ENCODE measurements around the gene CLNK. TPM values are rescaled to one million over a fixed set of nuclear protein-coding genes. Genes with fewer than 3 reads are reported as not detected.

The CLNK gene
- total RNA-seq, 1 donor from 2014 or later: not detected

DNA sequence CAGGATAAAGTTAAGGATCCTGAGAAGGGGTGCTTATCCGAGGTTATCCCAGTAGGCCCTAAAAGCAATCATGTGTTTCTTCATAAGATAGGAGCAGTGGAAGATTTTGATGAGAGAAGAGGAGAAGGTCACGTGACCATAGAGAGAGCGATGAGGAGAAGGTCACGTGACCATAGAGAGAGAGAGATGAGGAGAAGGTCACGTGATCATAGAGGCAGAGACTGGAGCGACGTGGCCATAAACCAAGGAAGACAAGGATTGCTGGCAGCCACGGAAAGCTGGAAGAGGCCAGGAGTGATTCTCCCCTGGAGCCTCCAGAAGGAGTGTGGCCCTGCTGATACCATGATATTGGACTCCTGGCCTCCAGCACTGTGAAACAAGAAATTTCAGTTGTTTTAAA is 188.9 kb downstream of the CLNK start:
- no peak for DNase-seq (ENCODE audit: low spot score)
- no peak overlapping the region for H3K27ac Mint-ChIP-seq (ENCODE audit: unreplicated experiment)
- TF ChIP-seq CTCF (IDR thresholded peaks at IDR 0.05; ENCODE audit: unreplicated experiment): no peak
- no peaks in the 10 kb centered on the region for H3K9me3 Mint-ChIP-seq (ENCODE audit: unreplicated experiment)
- peaks cover 8% of the 10 kb centered on the region for H3K27me3 Mint-ChIP-seq (ENCODE audit: unreplicated experiment)
- no peak overlapping the region for H3K4me3 Mint-ChIP-seq (ENCODE audit: unreplicated experiment)
- peaks cover 19% of the 10 kb centered on the region for H3K4me1 Mint-ChIP-seq (ENCODE audit: unreplicated experiment)
- no peaks in the 10 kb centered on the region for H3K36me3 Mint-ChIP-seq (ENCODE audit: low read depth, unreplicated experiment)

DNA sequence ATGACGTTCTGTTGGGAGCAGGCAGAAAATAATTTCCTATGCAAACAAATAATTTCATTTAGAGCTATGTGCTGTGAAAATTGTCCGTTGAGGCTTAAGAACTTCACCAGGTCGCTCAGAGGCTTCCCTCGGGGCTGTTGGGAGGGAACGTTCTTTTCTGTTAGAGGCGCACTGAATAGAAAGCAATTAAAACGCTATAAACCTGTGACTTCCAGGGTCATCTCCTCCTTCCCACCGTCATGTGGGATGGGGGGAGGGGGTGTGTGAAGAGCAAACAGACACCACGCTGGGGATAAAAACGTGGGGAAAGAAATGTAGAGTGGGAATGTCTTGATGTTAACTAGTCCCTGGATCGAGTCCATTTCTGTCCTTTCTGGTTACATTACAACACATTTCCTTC is 192.1 kb downstream of the CLNK start:
- Mint-ChIP-seq H3K4me1 (ENCODE audit: unreplicated experiment) (peaks cover 16% of the 10 kb centered on the region), H3K9me3 (ENCODE audit: unreplicated experiment) (no peaks in the 10 kb centered on the region), H3K4me3 (ENCODE audit: unreplicated experiment) (no peak overlapping the region), H3K27ac (ENCODE audit: unreplicated experiment) (no peak overlapping the region), H3K36me3 (ENCODE audit: low read depth, unreplicated experiment) (no peaks in the 10 kb centered on the region), H3K27me3 (ENCODE audit: unreplicated experiment) (peaks cover 2% of the 10 kb centered on the region)
- no peak for TF ChIP-seq CTCF (IDR thresholded peaks at IDR 0.05; ENCODE audit: unreplicated experiment)
- DNase-seq (ENCODE audit: low spot score): no peak

- Mint-ChIP-seq H3K4me1 (ENCODE audit: unreplicated experiment) (peaks cover 10% of the 10 kb centered on the region), H3K36me3 (ENCODE audit: low read depth, unreplicated experiment) (no peaks in the 10 kb centered on the region), H3K27ac (ENCODE audit: unreplicated experiment) (no peak overlapping the region), H3K9me3 (ENCODE audit: unreplicated experiment) (no peaks in the 10 kb centered on the region), H3K4me3 (ENCODE audit: unreplicated experiment) (no peak overlapping the region), H3K27me3 (ENCODE audit: unreplicated experiment) (peaks cover 2% of the 10 kb centered on the region)
- TF ChIP-seq CTCF (IDR thresholded peaks at IDR 0.05; ENCODE audit: unreplicated experiment): no peak
- DNase-seq (ENCODE audit: low spot score): no peak
Measured at GRCh38 chr4:10491401-10491800, 193.2 kb downstream of the CLNK start.

GRCh38 chr4:10490996-10491395 is 193.6 kb downstream of the CLNK start:
- TF ChIP-seq CTCF (IDR thresholded peaks at IDR 0.05; ENCODE audit: unreplicated experiment): no peak
- Mint-ChIP-seq H3K9me3 (ENCODE audit: unreplicated experiment) (no peaks in the 10 kb centered on the region), H3K27ac (ENCODE audit: unreplicated experiment) (no peak overlapping the region), H3K4me1 (ENCODE audit: unreplicated experiment) (peaks cover 6% of the 10 kb centered on the region), H3K36me3 (ENCODE audit: low read depth, unreplicated experiment) (no peaks in the 10 kb centered on the region), H3K27me3 (ENCODE audit: unreplicated experiment) (peaks cover 2% of the 10 kb centered on the region), H3K4me3 (ENCODE audit: unreplicated experiment) (no peak overlapping the region)
- no peak for DNase-seq (ENCODE audit: low spot score)

- H3K9me3 Mint-ChIP-seq (ENCODE audit: unreplicated experiment): no peaks in the 10 kb centered on the region
- H3K4me3 Mint-ChIP-seq (ENCODE audit: unreplicated experiment): no peak overlapping the region
- H3K4me1 Mint-ChIP-seq (ENCODE audit: unreplicated experiment): peaks cover 3% of the 10 kb centered on the region
- DNase-seq (ENCODE audit: low spot score): no peak
- H3K27me3 Mint-ChIP-seq (ENCODE audit: unreplicated experiment): no peaks in the 10 kb centered on the region
- H3K36me3 Mint-ChIP-seq (ENCODE audit: low read depth, unreplicated experiment): no peaks in the 10 kb centered on the region
- H3K27ac Mint-ChIP-seq (ENCODE audit: unreplicated experiment): no peak overlapping the region
- no peak for TF ChIP-seq CTCF (IDR thresholded peaks at IDR 0.05; ENCODE audit: unreplicated experiment)
Measured at GRCh38 chr4:10482913-10483312, 201.7 kb downstream of the CLNK start.
